ENCODE measurements around the gene SHC1. TPM values are rescaled to one million over a fixed set of nuclear protein-coding genes. Genes with fewer than 3 reads are reported as not detected.

Gene SHC1
- total RNA-seq, 4 donors from 2014 or later = 108 to 168 (median 123) TPM

DNA sequence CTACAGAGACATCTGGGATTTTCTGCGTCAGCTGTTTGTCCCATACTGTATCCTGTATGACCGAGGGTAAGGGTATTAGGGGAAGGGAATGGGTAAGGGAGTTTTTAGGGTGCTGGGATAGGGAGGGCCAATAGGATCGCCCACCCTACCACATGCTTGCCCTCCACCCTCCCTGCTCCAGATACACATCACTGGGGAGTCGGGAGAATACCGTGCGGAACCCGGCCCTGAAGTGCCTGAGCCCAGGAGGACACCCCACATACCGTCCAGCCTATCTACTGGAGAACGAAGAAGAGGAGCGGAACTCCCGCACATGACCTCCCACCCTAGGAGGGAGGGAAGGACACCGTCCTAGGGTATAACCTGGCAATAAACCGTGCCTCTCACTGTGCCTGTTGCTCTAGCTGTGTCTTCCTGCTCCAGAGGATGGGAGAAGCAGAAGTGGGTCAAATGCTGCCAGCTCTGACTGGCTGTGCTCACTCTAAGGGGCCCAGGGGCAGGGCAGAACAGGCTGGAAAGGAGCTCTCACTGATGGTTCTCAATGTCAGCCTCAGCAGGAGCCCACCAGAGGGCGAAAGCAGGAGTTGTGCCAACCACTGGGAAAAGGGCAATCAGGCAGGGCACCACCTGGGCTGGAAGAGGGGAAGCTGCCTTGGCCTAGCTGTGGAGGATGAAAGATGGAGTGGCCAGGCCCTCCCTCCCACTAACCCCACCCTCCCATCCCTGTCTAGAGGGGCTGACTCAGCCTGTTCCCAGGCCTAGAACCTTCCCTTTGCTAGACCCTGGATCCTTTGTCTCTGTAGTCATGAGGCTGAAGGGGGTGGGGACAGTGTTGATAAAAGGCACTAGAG is 22.4 kb upstream of the SHC1 start:
- intact Hi-C loops (cut with DNase I) = no loop called here
- no peak for DNase-seq
- no peak overlapping the region for H3K27ac ChIP-seq
- no peak for TF ChIP-seq POLR2A (IDR thresholded peaks at IDR 0.05)
- TF ChIP-seq, protein P1, sequence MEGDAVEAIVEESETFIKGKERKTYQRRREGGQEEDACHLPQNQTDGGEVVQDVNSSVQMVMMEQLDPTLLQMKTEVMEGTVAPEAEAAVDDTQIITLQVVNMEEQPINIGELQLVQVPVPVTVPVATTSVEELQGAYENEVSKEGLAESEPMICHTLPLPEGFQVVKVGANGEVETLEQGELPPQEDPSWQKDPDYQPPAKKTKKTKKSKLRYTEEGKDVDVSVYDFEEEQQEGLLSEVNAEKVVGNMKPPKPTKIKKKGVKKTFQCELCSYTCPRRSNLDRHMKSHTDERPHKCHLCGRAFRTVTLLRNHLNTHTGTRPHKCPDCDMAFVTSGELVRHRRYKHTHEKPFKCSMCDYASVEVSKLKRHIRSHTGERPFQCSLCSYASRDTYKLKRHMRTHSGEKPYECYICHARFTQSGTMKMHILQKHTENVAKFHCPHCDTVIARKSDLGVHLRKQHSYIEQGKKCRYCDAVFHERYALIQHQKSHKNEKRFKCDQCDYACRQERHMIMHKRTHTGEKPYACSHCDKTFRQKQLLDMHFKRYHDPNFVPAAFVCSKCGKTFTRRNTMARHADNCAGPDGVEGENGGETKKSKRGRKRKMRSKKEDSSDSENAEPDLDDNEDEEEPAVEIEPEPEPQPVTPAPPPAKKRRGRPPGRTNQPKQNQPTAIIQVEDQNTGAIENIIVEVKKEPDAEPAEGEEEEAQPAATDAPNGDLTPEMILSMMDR (IDR thresholded peaks at IDR 0.05) = peak in 1 of 6 experiments; percentile 13
- peaks cover 5 to 10% of the 10 kb centered on the region in 2 donors for H3K36me3 ChIP-seq
- H3K4me1 ChIP-seq = no peaks in the 10 kb centered on the region
- no peaks in the 10 kb centered on the region for H3K27me3 ChIP-seq
- WGBS, 2 donors = 80 to 86% methylated on average over 11 to 13 of the region's 14 CpGs
- H3K4me3 ChIP-seq (replicated peaks in 1 of 3) = no peak overlapping the region
- H3K9me3 ChIP-seq = no peaks in the 10 kb centered on the region

GRCh38 chr1:154990276-154990675 is 19.7 kb upstream of the SHC1 start:
- no peak for TF ChIP-seq POLR2A (IDR thresholded peaks at IDR 0.05)
- TF ChIP-seq, protein P1 (IDR thresholded peaks at IDR 0.05) = no peak

GRCh38 chr1:154989195-154989860 is 18.8 kb upstream of the SHC1 start:
- H3K4me3 ChIP-seq (replicated peaks in 1 of 3) = no peak overlapping the region
- no peaks in the 10 kb centered on the region for H3K9me3 ChIP-seq
- TF ChIP-seq POLR2A (IDR thresholded peaks at IDR 0.05) = no peak
- TF ChIP-seq, protein P1 (IDR thresholded peaks at IDR 0.05) = no peak
- no peak overlapping the region for H3K27ac ChIP-seq
- H3K36me3 ChIP-seq = peaks cover 11 to 13% of the 10 kb centered on the region in 2 donors
- 89 to 90% methylated on average over 3 of the region's 3 CpGs for WGBS, 2 donors
- no peaks in the 10 kb centered on the region for H3K27me3 ChIP-seq
- intact Hi-C loops (cut with DNase I) = no loop called here
- no peak for DNase-seq
- peaks cover 6 to 7% of the 10 kb centered on the region in 2 donors for H3K4me1 ChIP-seq

More at GRCh38 chr1:154990276-154990675, 19.7 kb upstream of the SHC1 start:
- 92 to 95% methylated on average over 8 of the region's 8 CpGs for WGBS, 2 donors
- Histone ChIP-seq H3K36me3 (peaks cover 11 to 13% of the 10 kb centered on the region in 2 donors), H3K9me3 (no peaks in the 10 kb centered on the region), H3K27ac (no peak overlapping the region), H3K27me3 (no peaks in the 10 kb centered on the region), H3K4me1 (peaks cover 0 to under 1% of the 10 kb centered on the region in 2 donors), H3K4me3 (replicated peaks in 1 of 3) (no peak overlapping the region)
- intact Hi-C loops (cut with DNase I) = no loop called here
- DNase-seq = no peak

GRCh38 chr1:154988058-154988954 is 17.8 kb upstream of the SHC1 start:
- DNase-seq = no peak
- no peak overlapping the region for H3K27ac ChIP-seq
- TF ChIP-seq, protein P1 (IDR thresholded peaks at IDR 0.05) = no peak
- TF ChIP-seq POLR2A (IDR thresholded peaks at IDR 0.05) = no peak
- H3K9me3 ChIP-seq = no peaks in the 10 kb centered on the region
- no peak overlapping the region for H3K4me3 ChIP-seq (replicated peaks in 1 of 3)
- H3K4me1 ChIP-seq = peaks cover 15% of the 10 kb centered on the region in 2 donors
- peaks cover 11 to 13% of the 10 kb centered on the region in 2 donors for H3K36me3 ChIP-seq
- H3K27me3 ChIP-seq = no peaks in the 10 kb centered on the region
- intact Hi-C loops (cut with DNase I) = no loop called here
- 88 to 91% methylated on average over 16 to 17 of the region's 17 CpGs for whole genome bisulfite sequencing, 2 donors

Measured in thyroid gland (tissue), 4 donors.